NCI-H2107 (cell line): Measurements from ENCODE around the gene HNRNPL.
"Not testable (repeated sequence)": the region's sequence is repeated elsewhere in the genome, so short reads cannot be mapped to it uniquely, and the experiment has no call there.

Experiments used
- DNase-seq: peaks from one replicate; lab custom pipeline; 2025; lab: John Stamatoyannopoulos, UW

The HNRNPL gene

GRCh38 chr19:38829203-38829602 lies 20.6 kb downstream of the HNRNPL start:
- not testable (repeated sequence) for DNase-seq

GRCh38 chr19:38826856-38827551 lies 22.8 kb downstream of the HNRNPL start:
- no peak for DNase-seq

- not testable (repeated sequence) for DNase-seq
Measured at GRCh38 chr19:38825936-38826335, 23.9 kb downstream of the HNRNPL start.

- DNase-seq, result not testable (repeated sequence)
Measured at GRCh38 chr19:38821230-38821825, 28.5 kb downstream of the HNRNPL start.

- DNase-seq, result no peak
Measured at GRCh38 chr19:38819231-38819920, 30.4 kb downstream of the HNRNPL start.

- DNase-seq, result no peak
Measured at GRCh38 chr19:38817081-38817480, 32.7 kb downstream of the HNRNPL start.

- DNase-seq, result no peak
Measured at GRCh38 chr19:38816131-38816750, 33.5 kb downstream of the HNRNPL start.

- no peak for DNase-seq
Measured at GRCh38 chr19:38815059-38816001, 34.5 kb downstream of the HNRNPL start.

GRCh38 chr19:38813932-38814331 lies 35.9 kb downstream of the HNRNPL start:
- DNase-seq, result not testable (repeated sequence)

- DNase-seq, result no peak
Measured at GRCh38 chr19:38813323-38813722, 36.5 kb downstream of the HNRNPL start.

- DNase-seq, result no peak
Measured at GRCh38 chr19:38812841-38813320, 36.9 kb downstream of the HNRNPL start, which contains the start of gene LGALS4. TSS of gene LGALS4 (minus strand) at chr19:38812945. CDS start at chr19:38812886, 59 bp downstream.

- no peak for DNase-seq
Measured at GRCh38 chr19:38812009-38812840, 37.6 kb downstream of the HNRNPL start.

GRCh38 chr19:38809592-38810252 lies 40.1 kb downstream of the HNRNPL start:
- no peak for DNase-seq

GRCh38 chr19:38808741-38809140 lies 41.0 kb downstream of the HNRNPL start:
- no peak for DNase-seq

- DNase-seq, result not testable (repeated sequence)
Measured at GRCh38 chr19:38807374-38808098, 42.2 kb downstream of the HNRNPL start.

- no peak for DNase-seq
Measured at GRCh38 chr19:38806371-38806770, 43.4 kb downstream of the HNRNPL start.

- no peak for DNase-seq
Measured at GRCh38 chr19:38805180-38805579, 44.6 kb downstream of the HNRNPL start.

- no peak for DNase-seq
Measured at GRCh38 chr19:38803543-38803942, 46.2 kb downstream of the HNRNPL start.
